Parietal lobe (tissue), 1 donor: Measurements from ENCODE around the gene NCCRP1. TPM values are rescaled to one million over a fixed set of nuclear protein-coding genes. Genes with fewer than 3 reads are reported as not detected.

Source experiments
- total RNA-seq: library from RNA; depleted of rRNA; stranded (reverse); fragments of >200 nt; gene quantifications from one replicate; pipeline ENCODE4 v1.2.3, GENCODE V29; 2014

The NCCRP1 gene, protein sequence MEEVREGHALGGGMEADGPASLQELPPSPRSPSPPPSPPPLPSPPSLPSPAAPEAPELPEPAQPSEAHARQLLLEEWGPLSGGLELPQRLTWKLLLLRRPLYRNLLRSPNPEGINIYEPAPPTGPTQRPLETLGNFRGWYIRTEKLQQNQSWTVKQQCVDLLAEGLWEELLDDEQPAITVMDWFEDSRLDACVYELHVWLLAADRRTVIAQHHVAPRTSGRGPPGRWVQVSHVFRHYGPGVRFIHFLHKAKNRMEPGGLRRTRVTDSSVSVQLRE
- not detected for total RNA-seq

DNA sequence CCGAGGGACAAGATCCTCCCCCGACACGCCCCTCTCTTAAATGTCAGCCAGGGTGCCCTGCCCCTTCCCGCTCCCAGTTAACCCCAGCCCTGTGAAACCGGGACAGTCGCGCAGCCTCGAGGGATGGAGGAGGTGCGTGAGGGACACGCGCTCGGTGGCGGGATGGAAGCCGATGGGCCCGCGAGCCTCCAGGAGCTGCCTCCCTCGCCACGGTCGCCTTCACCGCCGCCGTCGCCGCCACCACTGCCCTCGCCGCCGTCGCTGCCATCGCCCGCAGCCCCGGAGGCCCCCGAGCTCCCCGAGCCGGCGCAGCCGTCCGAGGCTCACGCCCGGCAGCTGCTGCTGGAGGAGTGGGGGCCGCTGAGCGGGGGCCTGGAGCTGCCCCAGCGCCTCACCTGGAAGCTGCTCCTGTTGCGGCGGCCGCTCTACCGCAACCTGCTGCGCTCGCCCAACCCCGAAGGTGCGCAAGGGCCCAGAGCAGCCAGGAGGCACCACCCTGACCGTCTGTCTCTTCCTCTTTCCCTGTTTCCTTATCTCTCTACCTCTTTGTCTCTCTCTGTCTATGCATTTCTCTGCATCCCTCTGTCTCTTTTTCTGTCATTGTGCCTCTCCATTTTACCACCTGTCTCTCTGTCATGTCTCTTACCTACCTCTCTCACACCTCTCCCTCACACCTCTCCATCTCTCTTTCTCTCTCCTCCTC lies at the start of gene NCCRP1:
Gene NCCRP1, plus strand, starts transcription at position 105 of the 703 bp plus-strand sequence. Its CDS starts 19 bp downstream, at position 124.

DNA sequence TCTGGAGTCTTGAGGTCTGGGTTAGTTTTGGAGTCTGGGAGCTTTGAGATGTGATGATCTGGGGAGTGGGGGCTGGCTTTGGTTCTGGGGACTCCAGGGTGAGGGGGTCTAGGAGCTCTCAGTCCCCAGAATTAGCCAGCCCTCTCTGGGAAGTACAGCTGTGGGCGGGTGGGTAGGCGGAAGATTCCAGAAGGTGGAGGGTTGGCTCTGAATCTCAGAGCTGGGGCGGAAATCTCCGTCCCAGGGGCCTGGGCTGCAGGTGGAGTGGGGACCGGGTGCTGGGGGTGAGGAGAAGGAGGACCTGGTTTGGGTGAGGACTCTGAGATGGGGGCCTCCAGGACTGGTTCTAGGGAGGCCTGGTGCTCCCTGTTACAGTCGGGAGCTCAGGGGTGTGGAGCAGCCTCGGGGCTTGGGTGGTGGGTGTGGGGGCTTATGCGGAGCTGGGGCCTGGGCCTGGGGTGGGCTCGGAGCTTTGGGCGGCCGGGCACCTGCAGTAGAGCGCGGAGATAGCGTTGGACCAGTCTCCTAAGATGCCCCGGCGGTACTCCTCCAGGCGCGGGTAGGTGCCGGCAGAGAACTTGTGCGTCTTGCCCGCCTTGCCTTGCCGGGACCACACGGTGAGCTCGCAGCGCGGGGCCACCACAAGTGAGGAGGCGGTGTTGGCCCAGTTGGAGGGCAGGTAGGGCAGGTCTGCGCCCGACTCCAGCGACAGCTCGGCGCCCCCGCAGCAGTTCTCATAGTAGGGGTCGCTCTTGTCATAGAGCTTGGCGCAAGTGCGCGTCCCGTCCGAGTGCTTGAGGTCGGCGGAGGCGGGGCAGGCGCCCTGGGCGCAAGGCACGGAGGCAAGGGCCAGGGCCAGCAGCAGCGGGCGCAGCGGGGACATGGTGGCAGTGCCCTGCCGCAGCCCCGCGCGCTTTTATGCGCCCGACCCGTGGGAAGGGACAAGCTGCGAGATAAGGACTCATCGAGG lies 6.9 kb downstream of the NCCRP1 start, which contains the start of gene SYCN:
Gene SYCN, minus strand, starts transcription at position 892 of the 970 bp plus-strand sequence. Its CDS starts 9 bp downstream, at position 883.

DNA sequence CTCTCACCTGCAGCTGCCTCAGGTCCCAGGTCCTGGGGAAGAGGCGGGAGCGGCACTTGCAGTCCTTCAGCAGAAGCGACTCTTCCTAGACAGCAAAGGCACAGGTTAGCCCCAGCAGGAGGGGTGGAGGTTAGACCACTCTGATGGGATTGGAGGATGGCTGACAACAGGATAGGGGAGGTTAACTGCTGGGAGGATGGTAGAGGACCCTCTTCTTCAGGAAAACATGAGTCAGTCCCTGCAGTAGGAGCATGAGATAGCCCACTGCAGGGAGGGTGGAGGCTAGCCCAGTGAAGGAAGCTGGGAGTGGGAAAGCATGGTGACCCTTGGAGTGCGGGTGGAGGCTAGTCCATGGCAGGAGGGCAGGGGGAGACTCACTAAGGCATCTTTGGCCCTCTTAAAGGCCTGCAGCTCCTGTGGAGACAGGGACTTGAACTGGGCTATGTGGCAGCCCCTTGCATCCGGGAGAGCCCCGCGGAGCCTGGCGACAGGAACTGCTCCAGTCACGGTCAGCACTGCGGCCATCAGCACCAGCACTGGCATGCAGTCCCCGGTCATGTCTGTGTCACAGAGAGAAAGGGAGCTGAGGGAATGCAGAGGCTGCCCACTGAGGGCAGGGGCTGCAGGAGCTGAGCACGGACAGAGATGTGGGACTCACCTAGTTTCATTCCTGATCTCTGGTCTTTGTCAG lies 47.8 kb downstream of the NCCRP1 start, which contains the start of gene IFNL3:
Gene IFNL3, minus strand, starts transcription at position 597 of the 691 bp plus-strand sequence. Its CDS starts 39 bp downstream, at position 558.

DNA sequence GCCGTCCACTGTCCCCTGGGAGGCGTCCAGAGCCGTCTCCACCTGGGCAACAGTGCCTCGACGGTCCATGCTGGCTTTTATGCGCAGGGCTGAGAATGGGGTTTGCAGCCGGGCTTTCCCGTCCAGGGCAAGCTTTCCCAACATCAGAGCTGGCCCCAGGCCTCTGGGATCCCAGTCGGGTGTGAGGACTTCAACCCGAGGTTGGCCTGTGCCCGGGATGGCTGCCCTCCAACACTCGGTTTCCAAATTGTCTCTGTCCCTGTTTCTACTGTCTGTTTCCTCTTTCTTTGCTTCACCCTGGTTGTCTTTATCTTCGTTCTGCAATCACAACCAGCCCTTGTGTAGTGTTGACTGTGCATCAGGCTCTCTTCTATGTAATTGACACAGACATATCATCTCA lies 52.0 kb downstream of the NCCRP1 start, which contains the start of gene IFNL4:
Gene IFNL4, minus strand, starts transcription at position 51 of the 400 bp plus-strand sequence.

Other genes starting within 250 kb of the NCCRP1 start
- gene FBXO17, start 221.2 kb upstream of the NCCRP1 start, total RNA-seq = 9.1 TPM
- 5.9 TPM for gene FBXO27, start 164.4 kb upstream of the NCCRP1 start, total RNA-seq
- not detected for gene ACP7, start 112.6 kb upstream of the NCCRP1 start, total RNA-seq
- gene PAK4, start 71.2 kb upstream of the NCCRP1 start, total RNA-seq = 2.5 TPM
- not detected for gene SYCN, start 7.3 kb downstream of the NCCRP1 start, total RNA-seq
- gene IFNL3, start 48.0 kb downstream of the NCCRP1 start, total RNA-seq = not detected
- gene IFNL4, start 51.9 kb downstream of the NCCRP1 start, total RNA-seq = not detected
- not detected for gene IFNL2, start 71.4 kb downstream of the NCCRP1 start, total RNA-seq
- not detected for gene IFNL1, start 99.4 kb downstream of the NCCRP1 start, total RNA-seq
- 9.4 TPM for gene LRFN1, start 123.9 kb downstream of the NCCRP1 start, total RNA-seq
- 0.94 TPM for gene GMFG, start 139.1 kb downstream of the NCCRP1 start, total RNA-seq
- gene SAMD4B, start 145.5 kb downstream of the NCCRP1 start, total RNA-seq = 63.2 TPM
- 31.3 TPM for gene PAF1, start 194.1 kb downstream of the NCCRP1 start, total RNA-seq
- gene MED29, start 194.4 kb downstream of the NCCRP1 start, total RNA-seq = 20.0 TPM
- 0.94 TPM for gene ZFP36, start 209.9 kb downstream of the NCCRP1 start, total RNA-seq
- gene PLEKHG2, start 215.7 kb downstream of the NCCRP1 start, total RNA-seq = 49.1 TPM
- 67.9 TPM for gene RPS16, start 239.0 kb downstream of the NCCRP1 start, total RNA-seq
- 70.7 TPM for gene SUPT5H, start 248.6 kb downstream of the NCCRP1 start, total RNA-seq